ENCODE results near the gene CALHM1. TPM values are rescaled to one million over a fixed set of nuclear protein-coding genes. Genes with fewer than 3 reads are reported as not detected.

Gene CALHM1
- total and polyA plus RNA-seq, 2 of the 13 experiments (the other 11 are each of a cell fraction or from before 2014, with no cell fraction given) = 0.04 TPM; not detected in 1

GRCh38 chr10:103444478-103444877, 14.2 kb downstream of the CALHM1 start:
- WGBS (ENCODE audit: low lambda C conversion rate) = 90% methylated on average over 8 of the region's 10 CpGs
- Histone ChIP-seq H3K9me3 (ENCODE audit: low read length) (no peaks in the 10 kb centered on the region), H2AFZ (ENCODE audit: low read length) (no peak overlapping the region), H3K27ac (ENCODE audit: extremely low read length, insufficient read depth, low read length) (no peak overlapping the region), H4K20me1 (ENCODE audit: insufficient read depth, low read length) (no peaks in the 10 kb centered on the region), H3K27me3 (ENCODE audit: control insufficient read depth in 1 of 2, insufficient read depth in 2 of 2, low read length in 2 of 2) (no peaks in the 10 kb centered on the region), H3K4me2 (ENCODE audit: low read depth, low read length) (no peak overlapping the region), H3K9ac (ENCODE audit: insufficient read depth, low read depth, low read length) (no peak overlapping the region), H3K4me1 (ENCODE audit: insufficient read depth, low read length) (peaks cover 8% of the 10 kb centered on the region), H3K4me3 (replicated peaks in 1 of 3; ENCODE audit: insufficient read depth in 1 of 3, low read depth in 2 of 3, low read length in 3 of 3) (no peak overlapping the region), H3K79me2 (ENCODE audit: insufficient read depth, low read length) (no peaks in the 10 kb centered on the region), H3K36me3 (replicated peaks in 1 of 2; ENCODE audit: control insufficient read depth in 1 of 2, insufficient read depth in 2 of 2, low read length in 2 of 2) (peaks cover 33 to 64% of the 10 kb centered on the region in 2 experiments)
- intact Hi-C loops (cut with micrococcal nuclease; ENCODE audit: unreplicated experiment) (no loop called here), in situ Hi-C loops (cut with HindIII; ENCODE audit: extremely low pct_ligation_motif_present, low pct_unique_long_range_greater_than_20kb) (no loop called here)
- POLR2A ChIA-PET = no interaction called here
- ATAC-seq = no peak
- BruUV-seq (replicated peaks) = no TSS peak
- CTCF ChIA-PET (ENCODE audit: low intra/inter-chr PET ratio, low total read pairs) = no interaction called here
- FAIRE-seq = no peak
- TF ChIP-seq ETV6 (CRISPR knock-in tag; conservative IDR thresholded peaks at IDR 0.05) (no peak), BCLAF1 (IDR thresholded peaks at IDR 0.05) (no peak), CCAR2 (optimal IDR thresholded peaks at IDR 0.05; ENCODE audit: low read depth, low read length) (no peak), TAF15 (IDR thresholded peaks at IDR 0.05; ENCODE audit: low read depth, low read length, poor library complexity, severe bottlenecking) (no peak), ZNF101 (CRISPR knock-in tag; IDR thresholded peaks at IDR 0.05; ENCODE audit: borderline replicate concordance, low read depth) (no peak), FLYWCH1 (CRISPR knock-in tag; IDR thresholded peaks at IDR 0.05) (no peak), ZNF557 (CRISPR knock-in tag; IDR thresholded peaks at IDR 0.05) (no peak), ZNF281 (CRISPR knock-in tag; IDR thresholded peaks at IDR 0.05; ENCODE audit: borderline replicate concordance) (no peak), EZH2 (conservative IDR thresholded peaks at IDR 0.05; ENCODE audit: low read depth, low read length) (no peak), SUZ12 (IDR thresholded peaks at IDR 0.05; ENCODE audit: low read depth, low read length) (no peak), ZNF616 (CRISPR knock-in tag; IDR thresholded peaks at IDR 0.05; ENCODE audit: low read depth) (no peak), ZNF18 (CRISPR knock-in tag; IDR thresholded peaks at IDR 0.05; ENCODE audit: insufficient replicate concordance) (no peak), NCOR1 (IDR thresholded peaks at IDR 0.05; ENCODE audit: borderline replicate concordance, low read length) (no peak)
- DNase-seq (ENCODE audit: low spot score) = no peak

All from HepG2 (cell line).